NCI-H2171 (cell line): ENCODE results near the gene SYNGR1.

Source experiments
- DNase-seq: peaks from one replicate; lab custom pipeline; 2025; lab: John Stamatoyannopoulos, UW

The SYNGR1 gene

GRCh38 chr22:39369586-39369985 lies 19.8 kb downstream of the SYNGR1 start:
- no peak for DNase-seq

GRCh38 chr22:39371732-39372131 lies 21.9 kb downstream of the SYNGR1 start:
- no peak for DNase-seq

GRCh38 chr22:39374191-39374590 lies 24.4 kb downstream of the SYNGR1 start:
- DNase-seq, result no peak

GRCh38 chr22:39374801-39375200 lies 25.0 kb downstream of the SYNGR1 start:
- no peak for DNase-seq

GRCh38 chr22:39375646-39376045 lies 25.9 kb downstream of the SYNGR1 start:
- no peak for DNase-seq

- DNase-seq, result no peak
Measured at GRCh38 chr22:39379756-39380730, 30.3 kb downstream of the SYNGR1 start.

- no peak for DNase-seq
Measured at GRCh38 chr22:39381009-39381755, 31.4 kb downstream of the SYNGR1 start.

GRCh38 chr22:39381930-39382329 lies 32.1 kb downstream of the SYNGR1 start:
- no peak for DNase-seq

- DNase-seq, result no peak
Measured at GRCh38 chr22:39382410-39382809, 32.6 kb downstream of the SYNGR1 start.

- no peak for DNase-seq
Measured at GRCh38 chr22:39383841-39384625, 34.2 kb downstream of the SYNGR1 start.

- DNase-seq, result no peak
Measured at GRCh38 chr22:39384750-39385480, 35.1 kb downstream of the SYNGR1 start.

GRCh38 chr22:39388261-39389011 lies 38.6 kb downstream of the SYNGR1 start:
- no peak for DNase-seq

GRCh38 chr22:39389420-39389819 lies 39.6 kb downstream of the SYNGR1 start:
- DNase-seq, result no peak

- no peak for DNase-seq
Measured at GRCh38 chr22:39392341-39392948, 42.7 kb downstream of the SYNGR1 start.

- no peak for DNase-seq
Measured at GRCh38 chr22:39395936-39396796, 46.4 kb downstream of the SYNGR1 start.

- DNase-seq, result peak; percentile 90
Measured at GRCh38 chr22:39396797-39397195, 47.0 kb downstream of the SYNGR1 start.

GRCh38 chr22:39401301-39401631 lies 51.5 kb downstream of the SYNGR1 start:
- DNase-seq, result no peak

GRCh38 chr22:39405346-39406085 lies 55.7 kb downstream of the SYNGR1 start:
- no peak for DNase-seq

GRCh38 chr22:39408173-39408572 lies 58.4 kb downstream of the SYNGR1 start:
- no peak for DNase-seq
